Activated CD8-positive, alpha-beta memory T cell treated with anti-CD3 and anti-CD28 coated beads, Interleukin-2, amount 50 U/mL, for 1 hour (primary cell): ENCODE data around the gene PTPRT.

ENCODE experiments used
- DNase-seq: peaks from one replicate; pipeline ENCODE4 v3.0.0-alpha.2; 2020; ENCODE audit errors: extremely low read depth

Gene PTPRT

GRCh38 chr20:42483730-42484303 is 705.9 kb downstream of the PTPRT start:
- DNase-seq, result no peak

GRCh38 chr20:42482808-42483207 is 706.9 kb downstream of the PTPRT start:
- DNase-seq, result no peak

- no peak for DNase-seq
Observed at GRCh38 chr20:42475773-42476172, 713.9 kb downstream of the PTPRT start.

GRCh38 chr20:42474646-42475045 is 715.1 kb downstream of the PTPRT start:
- DNase-seq, result no peak

GRCh38 chr20:42472198-42472597 is 717.5 kb downstream of the PTPRT start:
- no peak for DNase-seq

GRCh38 chr20:42461965-42462593 is 727.6 kb downstream of the PTPRT start:
- no peak for DNase-seq

GRCh38 chr20:42461291-42461690 is 728.4 kb downstream of the PTPRT start:
- no peak for DNase-seq

- DNase-seq, result no peak
Observed at GRCh38 chr20:42447270-42447669, 742.4 kb downstream of the PTPRT start.

GRCh38 chr20:42444799-42445198 is 744.9 kb downstream of the PTPRT start:
- no peak for DNase-seq

GRCh38 chr20:42443200-42443599 is 746.5 kb downstream of the PTPRT start:
- no peak for DNase-seq

GRCh38 chr20:42442716-42443115 is 747.0 kb downstream of the PTPRT start:
- DNase-seq, result no peak

- no peak for DNase-seq
Observed at GRCh38 chr20:42441864-42442331, 747.8 kb downstream of the PTPRT start.

GRCh38 chr20:42441196-42441863 is 748.4 kb downstream of the PTPRT start:
- DNase-seq, result no peak

GRCh38 chr20:42435230-42435629 is 754.5 kb downstream of the PTPRT start:
- no peak for DNase-seq

- DNase-seq, result no peak
Observed at GRCh38 chr20:42432496-42433334, 757.0 kb downstream of the PTPRT start.

- DNase-seq, result no peak
Observed at GRCh38 chr20:42430598-42430997, 759.1 kb downstream of the PTPRT start.

GRCh38 chr20:42429761-42430458 is 759.8 kb downstream of the PTPRT start:
- no peak for DNase-seq

- DNase-seq, result no peak
Observed at GRCh38 chr20:42419814-42420532, 769.7 kb downstream of the PTPRT start.

- no peak for DNase-seq
Observed at GRCh38 chr20:42406826-42407225, 782.9 kb downstream of the PTPRT start.

- no peak for DNase-seq
Observed at GRCh38 chr20:42402455-42402854, 787.3 kb downstream of the PTPRT start.

GRCh38 chr20:42401613-42402012 is 788.1 kb downstream of the PTPRT start:
- DNase-seq, result no peak
